B cell (primary cell): ENCODE measurements around the gene UBE3C. TPM values are rescaled to one million over a fixed set of nuclear protein-coding genes. Genes with fewer than 3 reads are reported as not detected.

Experiments used
- ATAC-seq: fragments of 200-7000 bp; cut with Tn5 transposase; one replicate; pipeline ENCODE4 v1.10.0; 2021; ENCODE audit warnings: low read depth, mild to moderate bottlenecking, moderate number of reproducible peaks, moderate library complexity
- CTCF ChIA-PET: fragments of 350-600 bp; sonication (Branson Sonifier 250); formaldehyde crosslinking; loops from one replicate; lab custom pipeline; 2021; ENCODE audit warnings: antibody characterized with exemption, inconsistent platforms; lab: Charles Lee
- POLR2A ChIA-PET: fragments of 350-600 bp; sonication (Branson Sonifier 250); formaldehyde crosslinking; loops from one replicate; lab custom pipeline; 2021; ENCODE audit warnings: antibody characterized with exemption; lab: Charles Lee
- DNase-seq: peaks from one replicate; pipeline ENCODE4 v3.0.0; 2013
- H2AFZ ChIP-seq: 2 replicates; pipeline ENCODE4 v1.6.1; 2012; ENCODE audit warnings: mild to moderate bottlenecking, low read depth, low read length; ENCODE audit not compliant: insufficient read depth, poor library complexity, severe bottlenecking
- H3K27ac ChIP-seq, 2 donors: 1 replicate in 1 of 2; 2 replicates in 1 of 2; pipeline ENCODE4 v1.5.1; 2012 to 2013; ENCODE audit warnings: low read length in 2 of 2, mild to moderate bottlenecking in 2 of 2, moderate library complexity in 1 of 2
- H3K27me3 ChIP-seq, 4 experiments: fragments of 200-600 bp in 1 of 4; sonication (generic) in 1 of 4; replicated peaks in 1 of 4; 1 replicate in 2 of 4; 2 replicates in 2 of 4; pipeline versions ENCODE4 v1.6.1 to v1.7.0; 2013 to 2016; ENCODE audit warnings: low read length in 3 of 4, mild to moderate bottlenecking in 2 of 4, mixed read lengths in 1 of 4, moderate library complexity in 1 of 4; ENCODE audit not compliant: insufficient read depth in 4 of 4, control insufficient read depth in 3 of 4; ENCODE audit errors: control extremely low read depth in 1 of 4
- H3K36me3 ChIP-seq, 2 experiments: replicated peaks in 1 of 2; 1 replicate in 1 of 2; 2 replicates in 1 of 2; pipeline versions ENCODE4 v1.6.1 to v1.7.1; 2013; ENCODE audit warnings: low read length in 1 of 2; ENCODE audit not compliant: insufficient read depth in 2 of 2, control insufficient read depth in 1 of 2; ENCODE audit errors: control extremely low read depth in 1 of 2, extremely low read depth in 1 of 2
- H3K4me1 ChIP-seq, 2 donors: fragments of 200-600 bp in 1 of 2; sonication (generic) in 1 of 2; 1 replicate in 1 of 2; 2 replicates in 1 of 2; pipeline versions ENCODE4 v1.5.1 to v1.6.1; 2013 to 2017; ENCODE audit warnings: low read length in 2 of 2; ENCODE audit not compliant: control insufficient read depth in 2 of 2, insufficient read depth in 2 of 2
- H3K4me2 ChIP-seq: replicated peaks from 2 replicates; pipeline ENCODE3; 2012; ENCODE audit warnings: mild to moderate bottlenecking, low read depth, low read length; ENCODE audit not compliant: poor library complexity, severe bottlenecking
- H3K4me3 ChIP-seq, 5 experiments: fragments of 200-600 bp in 1 of 5; sonication (generic) in 1 of 5; 1 replicate in 3 of 5; 2 replicates in 2 of 5; pipeline versions ENCODE4 v1.5.1 to v1.7.0; 2011 to 2016; ENCODE audit warnings: low read length in 4 of 5, mild to moderate bottlenecking in 4 of 5, low read depth in 2 of 5, control low read depth in 1 of 5, moderate library complexity in 1 of 5; ENCODE audit not compliant: insufficient read depth in 1 of 5; ENCODE audit errors: control extremely low read depth in 1 of 5, extremely low read depth in 1 of 5
- H3K79me2 ChIP-seq: fragments of 200-600 bp; sonication (generic); one replicate; pipeline ENCODE4 v1.6.0; 2016; ENCODE audit warnings: low read length; ENCODE audit not compliant: control insufficient read depth, insufficient read depth
- H3K9ac ChIP-seq: fragments of 200-600 bp; sonication (generic); 2 replicates; pipeline ENCODE4 v1.6.1; 2017; ENCODE audit warnings: mild to moderate bottlenecking, low read length, moderate library complexity
- H3K9me3 ChIP-seq, 3 donors: one replicate each; pipeline versions ENCODE4 v1.6.1 to v1.7.1; 2013; ENCODE audit warnings: low read length in 2 of 3; ENCODE audit not compliant: control insufficient read depth in 2 of 3, insufficient read depth in 1 of 3; ENCODE audit errors: control extremely low read depth in 1 of 3
- H4K20me1 ChIP-seq: 2 replicates; pipeline ENCODE4 v1.6.0; 2012; ENCODE audit warnings: mild to moderate bottlenecking, low read length; ENCODE audit not compliant: insufficient read depth, control insufficient read depth, poor library complexity, severe bottlenecking
- H3K27ac Mint-ChIP-seq: one replicate; pipeline ENCODE4 v1.8.0; 2021; ENCODE audit warnings: mixed read lengths
- H3K27me3 Mint-ChIP-seq: one replicate; pipeline ENCODE4 v1.8.0; 2021; ENCODE audit warnings: mixed read lengths
- H3K4me1 Mint-ChIP-seq: one replicate; pipeline ENCODE4 v1.8.0; 2021; ENCODE audit warnings: mixed read lengths
- H3K4me3 Mint-ChIP-seq: one replicate; pipeline ENCODE4 v1.8.0; 2021; ENCODE audit warnings: mixed read lengths
- H3K9me3 Mint-ChIP-seq: one replicate; pipeline ENCODE4 v1.8.0; 2022; ENCODE audit warnings: mixed read lengths; ENCODE audit not compliant: insufficient read depth
- EZH2 ChIP-seq: IDR thresholded peaks from 2 replicates; pipeline ENCODE4 v1.6.1; 2012; ENCODE audit warnings: borderline replicate concordance, low read depth, mild to moderate bottlenecking, moderate library complexity, low read length; ENCODE audit not compliant: insufficient read depth, poor library complexity, severe bottlenecking
- WGBS: methylation state at CpG from one replicate; pipeline ENCODE4 v1.1.5; 2013; ENCODE audit warnings: missing lambda C conversion rate; ENCODE audit not compliant: insufficient coverage; 5-methylcytosine and 5-hydroxymethylcytosine counted together
- intact Hi-C: fragments of 100-400 bp; cut with micrococcal nuclease; formaldehyde crosslinking; loops from one replicate; pipeline ENCODE4 v1.10.0; 2022
- polyA plus RNA-seq: library from polyadenylated mRNA; depleted of rRNA; stranded (reverse); fragments of >200 nt; gene quantifications from 2 replicates; pipeline ENCODE4 v1.2.3, GENCODE V29; 2012
- small RNA-seq: library from RNA; depleted of rRNA; stranded (forward); fragments of <200 nt; gene quantifications from one replicate; pipeline ENCODE3, GENCODE V24; 2012; ENCODE audit warnings: low replicate concordance, low read depth; ENCODE audit not compliant: insufficient read length
- total RNA-seq, 2 donors: library from RNA; stranded (reverse); fragments of 120-200 nt in 1 of 2; gene quantifications; 1 replicate in 1 of 2; 2 replicates in 1 of 2; pipeline versions ENCODE4 v1.2.3 to v1.2.4, GENCODE V29; 2013 to 2022
- TF ChIP-seq, protein P1 (sequence below): fragments of 200-600 bp; IDR thresholded peaks from one replicate; pipeline ENCODE4 v1.8.0; 2022; ENCODE audit warnings: antibody characterized with exemption, mild to moderate bottlenecking

UBE3C gene
- total and polyA plus RNA-seq, 2 donors (not counting 1 experiment from before 2014, with no cell fraction given): 17.8 to 66.5 TPM

DNA sequence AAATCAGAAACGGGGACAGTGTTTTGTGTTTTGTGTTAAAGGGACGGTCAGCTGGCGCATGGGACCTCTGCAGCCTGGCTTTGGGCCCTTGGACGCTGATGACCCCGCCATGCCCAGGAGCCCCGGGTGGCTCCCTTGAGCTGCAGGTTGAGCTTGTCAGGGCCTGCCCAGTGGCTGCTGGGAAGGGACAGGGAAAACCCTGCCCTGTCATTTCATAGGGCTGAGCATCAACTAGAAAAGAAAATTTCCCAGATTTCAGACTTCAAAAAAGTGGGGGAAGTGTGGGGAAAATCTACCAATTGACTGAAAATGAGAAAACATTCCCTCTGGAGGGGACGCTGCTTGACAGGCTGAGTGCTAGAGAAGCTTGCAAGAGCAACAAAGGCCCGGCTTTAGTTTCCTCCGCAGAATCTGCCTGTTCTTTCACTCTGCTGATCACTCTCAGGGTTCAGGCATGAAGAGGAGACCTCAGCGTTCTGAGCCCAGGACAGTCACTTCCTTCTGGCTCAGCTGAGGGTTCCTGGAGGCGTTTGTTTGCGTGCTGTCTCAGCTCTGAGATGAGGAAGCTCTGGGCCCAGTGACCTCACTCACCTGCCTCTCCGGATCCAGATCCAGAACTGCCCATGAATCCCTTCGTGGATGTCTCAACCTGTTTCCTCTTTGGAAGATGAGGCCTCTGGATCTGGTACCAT lies 179.4 kb downstream of the UBE3C start:
- no peak for TF ChIP-seq EZH2
- TF ChIP-seq, protein P1, sequence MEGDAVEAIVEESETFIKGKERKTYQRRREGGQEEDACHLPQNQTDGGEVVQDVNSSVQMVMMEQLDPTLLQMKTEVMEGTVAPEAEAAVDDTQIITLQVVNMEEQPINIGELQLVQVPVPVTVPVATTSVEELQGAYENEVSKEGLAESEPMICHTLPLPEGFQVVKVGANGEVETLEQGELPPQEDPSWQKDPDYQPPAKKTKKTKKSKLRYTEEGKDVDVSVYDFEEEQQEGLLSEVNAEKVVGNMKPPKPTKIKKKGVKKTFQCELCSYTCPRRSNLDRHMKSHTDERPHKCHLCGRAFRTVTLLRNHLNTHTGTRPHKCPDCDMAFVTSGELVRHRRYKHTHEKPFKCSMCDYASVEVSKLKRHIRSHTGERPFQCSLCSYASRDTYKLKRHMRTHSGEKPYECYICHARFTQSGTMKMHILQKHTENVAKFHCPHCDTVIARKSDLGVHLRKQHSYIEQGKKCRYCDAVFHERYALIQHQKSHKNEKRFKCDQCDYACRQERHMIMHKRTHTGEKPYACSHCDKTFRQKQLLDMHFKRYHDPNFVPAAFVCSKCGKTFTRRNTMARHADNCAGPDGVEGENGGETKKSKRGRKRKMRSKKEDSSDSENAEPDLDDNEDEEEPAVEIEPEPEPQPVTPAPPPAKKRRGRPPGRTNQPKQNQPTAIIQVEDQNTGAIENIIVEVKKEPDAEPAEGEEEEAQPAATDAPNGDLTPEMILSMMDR: no peak
- no peaks in the 10 kb centered on the region for H3K27me3 Mint-ChIP-seq
- no peak overlapping the region for H3K4me3 ChIP-seq
- no peaks in the 10 kb centered on the region for H3K36me3 ChIP-seq
- H3K79me2 ChIP-seq: no peaks in the 10 kb centered on the region
- no peaks in the 10 kb centered on the region for H3K9me3 Mint-ChIP-seq
- DNase-seq: no peak
- CTCF ChIA-PET: no interaction called here
- 41% methylated on average over 14 of the region's 14 CpGs for WGBS
- POLR2A ChIA-PET: no interaction called here
- H3K9me3 ChIP-seq: no peaks in the 10 kb centered on the region
- intact Hi-C loops: no loop called here
- H3K4me3 Mint-ChIP-seq: no peak overlapping the region
- peaks cover 0 to 3% of the 10 kb centered on the region in 2 donors for H3K4me1 ChIP-seq
- ATAC-seq: no peak
- no peaks in the 10 kb centered on the region for H3K4me1 Mint-ChIP-seq
- H4K20me1 ChIP-seq: no peaks in the 10 kb centered on the region
- no peak overlapping the region for H3K27ac Mint-ChIP-seq
- H3K4me2 ChIP-seq: no peak overlapping the region
- H3K27ac ChIP-seq: no peak overlapping the region
- H2AFZ ChIP-seq: peak overlapping the region; percentile 33
- no peak overlapping the region for H3K9ac ChIP-seq
- no peaks in the 10 kb centered on the region for H3K27me3 ChIP-seq

Small RNA genes lying within 50 kb of the gene (small RNA-seq; reads per million reads assigned to genes)
- gene AC004975.1: not detected

Other genes with a start within 250 kb of the UBE3C start
- 85.2 and 99.7 TPM in 2 replicates for gene LMBR1, start 245.7 kb upstream of the UBE3C start, total RNA-seq
- 19.7 and 25.8 TPM in 2 replicates for gene LMBR1, start 245.7 kb upstream of the UBE3C start, polyA plus RNA-seq
- gene NOM1, start 189.2 kb upstream of the UBE3C start, total RNA-seq: 38.3 and 41.0 TPM in 2 replicates
- gene NOM1, start 189.2 kb upstream of the UBE3C start, polyA plus RNA-seq: 14.2 and 20.9 TPM in 2 replicates
- gene MNX1, start 128.3 kb upstream of the UBE3C start, total RNA-seq: not detected in 2 replicates
- gene MNX1, start 128.3 kb upstream of the UBE3C start, polyA plus RNA-seq: not detected in 2 replicates
- 104 and 116 TPM in 2 replicates for gene DNAJB6, start 198.1 kb downstream of the UBE3C start, total RNA-seq
- gene DNAJB6, start 198.1 kb downstream of the UBE3C start, polyA plus RNA-seq: 22.4 and 83.0 TPM in 2 replicates